Measurements from ENCODE around the gene SERPINA3. TPM values are rescaled to one million over a fixed set of nuclear protein-coding genes. Genes with fewer than 3 reads are reported as not detected.
"Not testable (repeated sequence)": the region's sequence is repeated elsewhere in the genome, so short reads cannot be mapped to it uniquely, and the experiment has no call there.

SERPINA3 gene
- total RNA-seq, 2 donors from 2014 or later = 279 to 301 TPM

DNA sequence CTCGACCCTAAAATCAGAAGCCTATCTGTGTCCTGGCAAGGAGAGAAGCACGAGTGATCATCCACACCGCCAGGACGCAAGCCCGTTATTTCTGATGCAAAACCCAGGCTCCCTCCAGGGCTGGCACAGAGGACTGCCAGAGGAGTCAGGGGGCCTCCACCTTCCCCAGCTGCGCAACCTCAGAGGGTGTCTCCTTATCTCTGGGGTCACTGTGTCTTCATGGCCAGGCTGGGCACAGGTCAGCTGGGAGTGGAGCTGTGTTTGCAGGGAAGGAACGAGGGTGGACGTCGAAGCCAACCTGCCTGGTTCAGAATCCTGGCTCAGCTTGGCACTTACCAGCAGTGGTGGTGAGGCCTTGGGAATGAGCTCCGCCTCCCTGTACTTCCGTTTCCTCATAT, 12.0 kb upstream of the SERPINA3 start:
- intact Hi-C loops (cut with DNase I) = no loop called here
- DNase-seq (ENCODE audit: low spot score) = peak; percentile 70

DNA sequence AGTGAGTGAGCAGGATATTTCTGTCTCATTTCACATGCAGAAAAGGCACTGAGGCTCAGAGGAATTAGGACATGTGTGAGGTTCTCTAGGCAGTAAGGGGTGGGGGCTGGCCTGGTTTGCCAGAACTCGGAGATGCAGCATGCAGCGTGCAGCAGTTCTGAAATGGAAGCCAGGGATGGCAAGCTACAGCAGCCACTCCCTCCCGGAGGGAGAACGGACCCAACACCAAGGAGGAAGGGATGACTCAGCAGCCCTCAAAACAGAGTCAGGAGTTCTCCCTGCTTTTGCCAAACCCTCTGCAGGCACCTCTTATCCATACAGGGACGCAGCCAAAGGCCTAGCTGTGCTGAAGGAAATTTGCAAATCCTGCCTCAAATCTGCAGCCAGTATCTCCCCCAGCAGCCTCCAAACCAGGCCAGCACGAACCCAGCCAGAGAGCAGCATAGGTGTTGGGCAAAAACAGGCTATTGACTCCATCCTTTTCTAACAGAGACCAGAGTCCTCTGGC, 10.3 kb upstream of the SERPINA3 start:
- intact Hi-C loops (cut with DNase I) = no loop called here
- peak; percentile 89 for DNase-seq (ENCODE audit: low spot score)

DNA sequence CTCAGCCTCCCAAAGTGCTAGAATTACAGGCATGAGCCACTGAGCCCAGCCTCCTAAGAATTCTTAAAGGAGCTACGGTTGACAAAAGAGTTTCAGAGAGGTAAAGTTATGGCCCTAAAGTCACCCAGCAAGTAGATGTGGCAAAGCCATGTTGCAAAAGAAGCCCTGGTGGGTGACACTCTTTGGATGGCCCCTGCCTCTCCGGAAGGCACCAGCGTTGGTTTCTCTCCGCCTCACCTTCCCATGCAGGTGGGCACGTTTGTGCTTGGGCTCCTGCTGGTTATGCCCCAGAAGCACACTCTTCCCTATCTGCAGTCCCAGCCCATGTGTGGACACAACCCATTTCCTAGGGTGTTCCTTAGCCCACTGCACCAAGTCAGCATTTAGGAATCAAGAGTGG, 9.5 kb upstream of the SERPINA3 start:
- DNase-seq (ENCODE audit: low spot score) = peak; percentile 71
- intact Hi-C loops (cut with DNase I) = no loop called here

DNA sequence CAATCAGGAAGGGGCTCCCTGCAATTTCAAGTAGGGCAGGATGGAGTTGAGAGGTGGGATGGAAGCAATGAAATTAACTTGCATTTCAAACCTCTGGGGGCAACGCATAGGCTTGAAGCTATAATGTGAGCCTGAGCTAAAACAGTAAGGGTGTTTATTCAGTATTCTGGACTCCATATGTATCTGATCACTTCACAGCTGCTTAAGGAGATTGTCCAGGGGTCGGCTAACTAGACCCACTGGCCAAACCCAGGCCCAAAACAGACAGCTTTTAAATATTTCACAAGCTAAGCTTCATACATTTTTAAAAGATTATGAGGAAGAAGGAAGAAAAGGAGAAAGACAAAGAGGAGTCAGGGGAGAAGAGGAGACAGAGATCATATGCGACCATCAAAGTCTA, 6.8 kb upstream of the SERPINA3 start:
- intact Hi-C loops (cut with DNase I) = no loop called here
- no peak for DNase-seq (ENCODE audit: low spot score)

DNA sequence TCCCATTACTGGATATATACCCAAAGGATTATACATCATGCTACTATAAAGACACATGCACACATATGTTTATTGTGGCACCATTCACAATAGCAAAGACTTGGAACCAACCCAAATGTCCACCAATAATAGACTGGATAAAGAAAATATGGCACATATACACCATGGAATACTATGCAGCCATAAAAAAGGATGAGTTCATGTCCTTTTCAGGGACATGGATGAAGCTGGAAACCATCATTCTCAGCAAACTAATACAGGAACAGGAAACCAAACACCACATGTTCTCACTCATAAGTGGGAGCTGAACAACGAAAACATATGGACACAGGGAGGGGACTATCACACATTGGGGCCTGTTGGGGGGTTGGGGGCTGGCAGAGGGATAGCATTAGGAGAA, 3.2 kb upstream of the SERPINA3 start:
- intact Hi-C loops (cut with DNase I); DNase-seq (ENCODE audit: low spot score): not testable (repeated sequence)

DNA sequence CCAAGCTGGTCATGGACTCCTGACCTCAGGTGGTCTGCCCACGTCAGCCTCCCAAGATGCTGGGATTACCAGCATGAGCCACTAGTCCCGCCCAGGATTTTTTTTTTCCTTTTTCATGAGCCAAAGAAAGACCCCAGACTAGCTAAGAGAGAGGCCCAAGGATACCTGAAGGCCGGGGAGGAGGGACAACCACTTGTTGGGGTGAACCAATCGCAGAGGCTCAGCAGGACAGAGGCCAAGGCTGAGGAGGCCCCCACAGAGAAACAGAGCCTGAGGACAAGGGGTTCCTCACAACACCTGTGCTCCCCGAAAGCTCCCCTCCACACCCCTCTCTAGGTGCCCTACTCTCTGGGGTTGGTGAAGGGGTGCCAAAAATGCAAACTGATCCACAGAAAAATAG, 1.0 kb upstream of the SERPINA3 start:
- intact Hi-C loops (cut with DNase I) = no loop called here
- DNase-seq (ENCODE audit: low spot score) = no peak

DNA sequence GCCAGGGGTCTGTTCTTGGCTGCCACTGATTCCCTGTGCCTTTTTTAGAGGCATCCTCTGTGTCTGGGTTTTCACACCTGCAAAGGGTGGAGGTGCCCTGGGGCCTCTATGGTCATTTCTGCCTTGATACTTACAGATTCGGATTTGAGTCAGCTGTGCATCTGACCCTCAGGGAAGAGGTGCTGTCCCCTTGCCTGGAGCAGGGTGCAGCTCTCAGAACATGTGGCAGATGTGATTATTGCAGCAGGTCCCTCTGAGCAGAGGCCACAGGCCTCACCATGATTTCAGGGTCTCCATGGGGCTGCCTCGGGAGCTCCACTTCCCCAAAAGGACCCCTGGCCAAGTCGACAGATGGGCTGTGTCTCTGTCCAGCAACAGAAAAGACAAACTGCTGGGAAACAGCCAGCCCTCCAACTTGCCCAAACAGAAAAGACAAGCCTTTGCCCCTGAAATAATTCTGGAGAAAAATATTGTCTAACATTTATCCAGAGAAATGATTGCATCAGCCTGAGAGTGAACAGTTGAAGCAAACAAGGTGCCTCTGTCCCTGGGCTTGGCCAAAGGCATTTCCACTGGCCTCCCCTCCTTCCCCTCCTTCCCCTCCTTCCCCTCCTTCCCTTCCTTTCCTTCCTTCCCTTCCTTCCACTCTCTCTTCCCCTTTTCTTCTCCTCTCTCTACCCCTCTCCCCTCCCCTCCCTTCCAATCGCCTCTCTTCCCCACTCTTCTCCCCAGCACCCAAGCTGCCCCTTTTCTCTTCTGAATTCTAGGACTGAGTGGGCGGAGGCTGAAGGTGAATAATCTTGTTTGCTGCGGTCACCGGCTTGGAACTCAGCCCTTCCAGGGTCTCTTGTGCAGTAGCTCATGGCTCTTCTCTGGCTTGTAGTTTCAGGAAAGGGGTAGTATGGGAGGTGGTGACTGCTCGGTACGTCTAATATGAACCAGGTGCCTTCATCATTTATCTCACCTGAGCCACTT, 676 bp downstream of the SERPINA3 start:
- peak; percentile 83 for DNase-seq (ENCODE audit: low spot score)
- intact Hi-C loops (cut with DNase I) = no loop called here

DNA sequence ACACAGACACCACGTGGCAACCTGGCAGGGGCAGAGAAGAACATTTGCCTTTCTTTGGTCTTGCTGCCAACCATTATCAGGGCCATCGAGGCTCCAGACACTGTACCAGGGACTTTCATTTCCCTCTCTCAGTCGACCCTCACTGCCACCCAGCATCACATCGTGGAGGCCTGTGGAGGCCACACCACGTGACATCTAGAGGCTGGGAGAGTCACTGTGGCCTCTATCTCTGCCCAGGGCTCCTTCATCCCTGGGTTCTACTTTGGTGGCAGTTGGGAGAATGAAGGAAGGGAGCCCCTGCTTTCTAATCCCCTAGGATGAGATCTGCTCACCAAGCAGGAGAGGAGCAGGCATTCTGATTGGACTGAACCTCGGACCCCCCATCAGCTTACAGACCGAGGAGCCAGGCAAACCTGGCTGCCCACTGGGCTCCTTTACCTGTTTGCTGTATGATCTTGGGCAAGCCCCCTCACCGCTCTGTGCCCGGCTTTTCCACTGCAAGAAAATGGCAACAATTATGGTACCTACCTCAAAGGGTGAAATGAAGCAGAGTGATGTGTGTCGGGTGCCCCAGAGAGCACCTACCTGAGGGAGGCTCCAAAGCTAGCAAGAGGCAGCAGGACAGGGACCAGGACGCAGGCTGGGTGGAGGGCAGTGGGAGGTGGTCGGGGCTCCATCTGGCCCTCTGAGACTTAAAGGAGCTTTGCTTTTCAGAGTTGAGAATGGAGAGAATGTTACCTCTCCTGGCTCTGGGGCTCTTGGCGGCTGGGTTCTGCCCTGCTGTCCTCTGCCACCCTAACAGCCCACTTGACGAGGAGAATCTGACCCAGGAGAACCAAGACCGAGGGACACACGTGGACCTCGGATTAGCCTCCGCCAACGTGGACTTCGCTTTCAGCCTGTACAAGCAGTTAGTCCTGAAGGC, 1.8 kb downstream of the SERPINA3 start:
- no peak for DNase-seq (ENCODE audit: low spot score)
- intact Hi-C loops (cut with DNase I) = no loop called here

DNA sequence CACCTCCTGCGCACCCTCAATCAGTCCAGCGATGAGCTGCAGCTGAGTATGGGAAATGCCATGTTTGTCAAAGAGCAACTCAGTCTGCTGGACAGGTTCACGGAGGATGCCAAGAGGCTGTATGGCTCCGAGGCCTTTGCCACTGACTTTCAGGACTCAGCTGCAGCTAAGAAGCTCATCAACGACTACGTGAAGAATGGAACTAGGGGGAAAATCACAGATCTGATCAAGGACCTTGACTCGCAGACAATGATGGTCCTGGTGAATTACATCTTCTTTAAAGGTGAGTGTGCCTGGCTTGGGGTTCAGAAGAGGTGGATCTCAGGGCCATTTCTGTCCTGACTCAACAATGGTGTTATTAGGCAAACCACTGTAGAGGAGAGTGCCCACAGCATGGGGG, 2.6 kb downstream of the SERPINA3 start:
- DNase-seq (ENCODE audit: low spot score) = no peak
- intact Hi-C loops (cut with DNase I) = no loop called here

DNA sequence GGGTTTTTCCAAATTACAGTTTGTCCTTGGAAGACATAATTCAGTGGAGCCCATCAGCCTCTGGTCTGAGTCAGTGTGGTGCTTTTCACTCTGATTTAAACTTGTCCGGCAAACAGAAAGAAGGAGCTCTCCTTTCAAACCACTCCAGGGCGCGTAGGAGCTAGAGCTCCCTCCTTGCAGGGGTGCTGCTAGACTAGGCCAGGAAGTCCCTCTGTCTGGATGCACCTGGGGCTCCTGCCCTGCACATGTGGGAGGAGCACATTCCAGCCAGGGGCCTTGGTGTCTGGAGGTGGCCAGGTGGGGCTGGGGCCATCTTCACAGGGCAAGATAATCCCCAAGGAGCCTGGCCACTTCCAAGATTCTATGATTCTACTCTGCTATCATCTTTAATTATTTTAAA, 3.1 kb downstream of the SERPINA3 start:
- intact Hi-C loops (cut with DNase I) = no loop called here

DNA sequence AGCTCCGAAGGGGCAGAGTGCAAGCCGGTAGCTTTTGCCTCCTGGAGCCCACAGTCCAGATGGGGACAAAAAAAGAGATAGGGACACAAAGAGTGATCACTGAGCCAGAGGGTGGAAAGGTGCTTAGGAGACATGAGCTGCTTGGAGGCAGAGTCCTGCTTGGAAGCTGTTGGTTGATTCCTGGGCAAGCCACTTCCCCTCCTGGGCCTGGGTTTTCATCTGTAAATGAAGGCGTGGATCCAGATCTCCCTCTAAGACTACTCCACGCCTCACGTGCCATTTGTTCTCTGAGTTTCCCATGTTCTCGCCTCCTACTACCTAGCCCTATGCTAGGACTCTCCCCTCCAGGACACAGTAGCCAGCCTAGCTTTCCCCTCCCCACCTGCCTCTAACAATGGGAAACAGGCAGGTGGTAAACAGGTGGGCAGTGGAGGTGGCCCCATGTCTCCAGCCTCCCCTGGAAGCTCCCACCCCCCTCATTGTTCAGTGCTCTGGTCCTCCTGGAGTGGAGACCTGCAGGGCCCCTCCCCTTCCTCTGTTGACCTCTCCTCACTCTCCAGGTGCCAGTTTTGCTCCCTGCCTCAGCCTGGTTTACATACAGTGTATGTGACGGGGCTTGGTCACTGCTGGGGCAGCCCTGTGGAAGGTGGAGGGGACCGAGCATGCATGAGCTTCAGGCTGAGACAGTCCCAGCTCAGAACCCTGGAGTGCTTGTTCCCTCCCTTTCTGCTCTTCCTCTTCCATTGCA, 3.8 kb downstream of the SERPINA3 start:
- intact Hi-C loops (cut with DNase I) = no loop called here
- peak; percentile 64 for DNase-seq (ENCODE audit: low spot score)

More for the DNA sequence above, 3.1 kb downstream of the SERPINA3 start:
- DNase-seq (ENCODE audit: low spot score) = no peak

DNA sequence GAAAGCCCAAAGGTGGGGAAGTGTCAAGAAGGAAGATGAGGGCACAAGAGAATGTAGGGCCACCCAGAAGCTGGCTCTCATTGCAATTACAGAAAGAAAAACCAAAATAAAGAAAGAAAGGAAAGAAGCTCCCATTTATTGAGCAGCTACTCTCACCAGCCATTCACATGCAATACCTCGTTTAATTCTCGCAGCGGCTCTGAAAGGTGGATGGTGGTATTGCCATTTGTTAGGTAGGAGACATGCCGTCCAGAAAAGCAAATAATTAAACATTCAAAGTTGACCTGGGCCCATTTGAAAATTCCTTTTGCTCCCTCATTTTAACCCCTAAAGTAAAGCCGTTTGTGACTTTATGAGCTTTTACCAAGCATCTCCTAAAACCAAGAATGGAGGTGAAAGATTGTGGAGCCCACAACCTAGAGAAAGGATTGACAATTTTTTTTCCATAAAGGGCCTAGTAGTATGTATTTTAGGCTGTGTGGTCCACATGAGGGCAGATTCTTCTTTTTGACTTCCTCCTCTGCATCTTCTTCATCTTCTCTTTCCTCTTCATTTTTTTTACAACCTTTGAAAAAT, 5.3 kb downstream of the SERPINA3 start:
- intact Hi-C loops (cut with DNase I) = no loop called here
- DNase-seq (ENCODE audit: low spot score) = peak; percentile 26

DNA sequence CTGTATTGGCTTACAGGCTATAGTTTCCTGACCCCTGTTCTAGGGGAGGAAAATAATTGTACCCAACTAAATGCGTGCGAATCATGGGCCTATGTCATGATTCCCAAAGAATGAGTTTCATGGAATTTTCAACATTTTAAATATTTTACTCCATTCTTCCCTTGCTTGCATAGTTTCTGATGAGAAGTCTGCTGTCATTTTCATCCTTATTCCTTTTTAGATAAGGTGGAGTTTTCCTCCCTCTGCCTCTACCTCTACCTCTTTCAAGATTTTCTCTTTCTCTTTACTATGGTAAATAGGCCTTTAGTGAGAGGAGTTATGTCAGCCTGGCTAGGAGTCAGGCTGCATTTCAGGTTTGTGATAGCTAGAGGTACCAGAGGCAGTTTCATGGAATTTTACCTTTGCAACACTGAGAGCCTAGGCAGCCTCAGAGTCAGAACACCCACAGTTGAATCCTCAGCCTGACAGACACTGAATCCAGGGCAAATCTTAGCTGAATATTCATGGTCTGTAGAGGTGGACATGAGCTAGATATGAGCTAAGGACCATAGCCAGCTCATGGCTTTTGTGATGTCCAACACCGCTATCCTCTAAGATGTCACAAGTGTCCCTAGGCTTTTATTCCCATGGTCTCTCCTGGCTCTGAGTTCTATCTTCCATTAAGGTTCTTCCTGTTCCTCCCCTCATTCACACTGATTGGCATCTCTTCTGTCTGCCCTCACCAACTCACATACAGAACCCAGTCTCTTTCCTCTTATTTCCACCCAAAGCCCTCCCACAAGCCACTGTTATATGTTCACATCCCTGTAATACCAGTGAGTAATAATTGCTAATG, 6.0 kb downstream of the SERPINA3 start:
- intact Hi-C loops (cut with DNase I) = no loop called here
- DNase-seq (ENCODE audit: low spot score) = no peak

DNA sequence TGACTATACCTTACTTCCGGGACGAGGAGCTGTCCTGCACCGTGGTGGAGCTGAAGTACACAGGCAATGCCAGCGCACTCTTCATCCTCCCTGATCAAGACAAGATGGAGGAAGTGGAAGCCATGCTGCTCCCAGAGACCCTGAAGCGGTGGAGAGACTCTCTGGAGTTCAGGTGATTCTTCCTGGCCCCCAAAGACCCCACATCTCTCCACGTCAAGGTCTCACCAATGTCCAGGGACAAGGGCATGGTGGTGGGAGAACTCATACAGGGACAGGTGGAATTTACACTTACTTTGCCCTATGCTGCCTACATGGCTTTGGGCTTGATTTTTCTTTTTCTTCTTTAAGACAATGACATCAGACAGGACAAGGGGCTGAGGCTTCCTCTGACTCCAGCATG, 7.1 kb downstream of the SERPINA3 start:
- intact Hi-C loops (cut with DNase I) = no loop called here
- DNase-seq (ENCODE audit: low spot score) = peak; percentile 37

DNA sequence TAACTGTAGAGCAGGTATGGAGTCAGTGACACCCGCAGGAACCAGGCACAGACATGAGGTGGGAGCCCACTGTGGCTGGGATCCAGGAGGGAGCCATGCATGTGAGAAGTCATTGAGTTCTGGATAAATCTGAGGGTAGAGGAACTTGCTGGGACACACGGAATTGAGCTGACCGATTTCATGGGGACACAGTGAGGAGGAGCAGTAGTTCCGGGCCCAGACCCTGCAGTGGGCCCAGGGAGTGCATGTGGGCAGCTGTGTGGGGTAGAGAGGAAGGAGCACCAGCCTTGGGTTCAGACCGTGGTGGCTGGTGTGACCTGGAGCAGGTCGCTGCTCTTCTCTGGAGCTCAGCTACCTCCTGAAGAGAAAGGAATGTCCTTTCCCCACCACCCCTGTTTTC, 8.4 kb downstream of the SERPINA3 start:
- intact Hi-C loops (cut with DNase I) = no loop called here
- DNase-seq (ENCODE audit: low spot score) = no peak

DNA sequence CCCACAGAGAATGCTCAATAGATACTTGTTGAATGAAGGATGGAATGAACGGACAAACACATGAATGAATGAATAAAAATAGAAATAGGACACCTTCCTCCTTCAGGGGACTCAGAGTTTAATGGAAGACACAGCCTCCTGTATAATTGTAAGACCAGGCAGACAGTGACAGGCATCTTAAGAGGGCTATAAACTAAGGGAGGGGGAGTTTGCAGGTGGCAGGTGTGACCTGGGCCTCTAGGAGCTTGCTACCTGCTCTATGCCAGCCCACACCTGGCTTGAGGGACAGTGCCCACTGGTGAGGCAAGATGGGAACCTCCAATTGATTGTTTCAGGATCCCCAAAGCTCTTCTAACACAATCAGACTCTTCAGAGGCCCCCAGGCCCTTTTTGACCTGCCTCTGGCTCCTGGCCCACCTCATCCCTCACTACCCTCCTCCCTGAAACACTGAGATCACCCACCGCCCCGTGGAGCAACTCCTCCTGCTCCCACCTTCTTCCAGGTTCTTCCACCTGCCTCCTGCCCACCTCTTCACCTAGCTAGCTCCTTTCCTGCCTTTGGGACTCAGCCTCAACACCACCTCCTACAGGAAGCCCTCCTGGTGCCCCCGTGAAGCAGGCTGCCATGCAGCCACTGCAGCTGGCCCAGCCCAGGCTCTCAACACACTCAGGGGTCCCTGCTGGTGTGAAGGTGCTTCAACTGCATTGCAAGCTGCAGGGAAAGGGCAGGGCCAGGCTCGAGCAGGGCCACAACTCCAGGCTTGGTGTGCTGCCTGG, 9.4 kb downstream of the SERPINA3 start:
- intact Hi-C loops (cut with DNase I) = loop anchor here in 1 of 2 donors (1.0 kb wide), 1 partner anchor 42 kb away; no protein-coding TSS in a partner anchor
- DNase-seq (ENCODE audit: low spot score) = no peak

Measured in posterior vena cava (tissue), 2 donors.